Superior temporal gyrus (tissue), 1 donor: ENCODE results near the gene PACC1.
"Not testable (repeated sequence)": the region's sequence is repeated elsewhere in the genome, so short reads cannot be mapped to it uniquely, and the experiment has no call there.

Experiments used
- DNase-seq: peaks from one replicate; pipeline ENCODE4 v3.0.0-alpha.2; 2016; ENCODE audit errors: extremely low spot score

PACC1 gene

GRCh38 chr1:212328248-212328647, 86.4 kb downstream of the PACC1 start:
- no peak for DNase-seq

GRCh38 chr1:212326541-212326940, 88.1 kb downstream of the PACC1 start:
- no peak for DNase-seq

GRCh38 chr1:212323066-212323465, 91.6 kb downstream of the PACC1 start:
- DNase-seq: no peak

DNA sequence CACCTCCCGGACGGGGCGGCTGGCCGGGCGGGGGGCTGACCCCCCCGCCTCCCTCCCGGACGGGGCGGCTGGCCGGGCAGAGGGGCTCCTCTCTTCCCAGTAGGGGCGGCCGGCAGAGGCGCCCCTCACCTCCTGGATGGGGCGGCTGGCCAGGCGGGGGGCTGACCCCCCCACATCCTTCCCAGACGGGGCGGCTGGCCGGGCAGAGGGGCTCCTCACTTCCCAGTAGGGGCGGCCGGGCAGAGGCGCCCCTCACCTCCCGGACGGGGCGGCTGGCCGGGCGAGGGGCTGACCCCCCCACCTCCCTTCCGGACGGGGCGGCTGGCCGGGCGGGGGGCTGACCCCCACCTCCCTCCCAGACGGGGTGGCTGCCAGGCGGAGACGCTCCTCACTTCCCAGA, 93.7 kb downstream of the PACC1 start:
- DNase-seq: not testable (repeated sequence)

GRCh38 chr1:212317916-212318315, 96.8 kb downstream of the PACC1 start:
- DNase-seq: no peak

GRCh38 chr1:212315907-212316306, 98.8 kb downstream of the PACC1 start:
- DNase-seq: no peak

GRCh38 chr1:212315184-212315583, 99.5 kb downstream of the PACC1 start:
- no peak for DNase-seq
